ENCODE results near the gene CYBC1. TPM values are rescaled to one million over a fixed set of nuclear protein-coding genes. Genes with fewer than 3 reads are reported as not detected.

The CYBC1 gene
- total RNA-seq, 1 experiment from 2014 or later, result 95.4 TPM

- Histone ChIP-seq H3K36me3 (ENCODE audit: control insufficient read depth in 1 of 2, insufficient read depth in 2 of 2, low read length in 2 of 2) (peaks cover 0 to 5% of the 10 kb centered on the region in 2 experiments; a peak in 1 of 4 replicates), H3K79me2 (ENCODE audit: insufficient read depth, low read length) (peaks cover 15% of the 10 kb centered on the region), H3K9me2 (ENCODE audit: insufficient read depth) (no peaks in the 10 kb centered on the region), H3K27me3 (ENCODE audit: insufficient read depth, low read length) (no peaks in the 10 kb centered on the region), H2AFZ (ENCODE audit: low read depth, low read length, poor library complexity, severe bottlenecking) (no peak overlapping the region), H3K9me3 (ENCODE audit: control insufficient read depth in 1 of 2, insufficient read depth in 1 of 2, low read depth in 1 of 2, low read length in 2 of 2) (no peaks in the 10 kb centered on the region), H3K4me3 (replicated peaks in 1 of 2; ENCODE audit: low read depth in 1 of 2, low read length in 2 of 2) (peak overlapping the region; percentile 70 to 100), H3K4me1 (ENCODE audit: control insufficient read depth in 1 of 2, insufficient read depth in 2 of 2, low read length in 2 of 2) (peaks cover 9 to 19% of the 10 kb centered on the region in 2 experiments), H4K20me1 (ENCODE audit: insufficient read depth) (no peaks in the 10 kb centered on the region), H3K9ac (ENCODE audit: low read length) (peak overlapping the region; percentile 99), H3K27ac (ENCODE audit: low read depth, low read length) (peak overlapping the region; percentile 81), H3K4me2 (ENCODE audit: low read length) (peak overlapping the region; percentile 93)
- ChIA-PET POLR2A (no interaction called here), RAD21 (ENCODE audit: low non-redundant PET in 1 of 2, low total read pairs in 2 of 2, uncharacterized antibody in 2 of 2, unreplicated experiment in 2 of 2) (no interaction called here), CTCF (no interaction called here)
- BruUV-seq (replicated peaks), result TSS peak; percentile 69
- intact Hi-C loops (cut with micrococcal nuclease), result no loop called here
- no peak for ATAC-seq
- DNase-seq (ENCODE audit: low read depth, low spot score), result no peak
- no peak for TF ChIP-seq YY1 (IDR thresholded peaks at IDR 0.05; ENCODE audit: extremely low read depth, insufficient replicate concordance, low read depth, low read length)
- no peak for TF ChIP-seq POLR2AphosphoS5 (IDR thresholded peaks at IDR 0.05; ENCODE audit: low read depth, low read length)
- TF ChIP-seq, protein P1, sequence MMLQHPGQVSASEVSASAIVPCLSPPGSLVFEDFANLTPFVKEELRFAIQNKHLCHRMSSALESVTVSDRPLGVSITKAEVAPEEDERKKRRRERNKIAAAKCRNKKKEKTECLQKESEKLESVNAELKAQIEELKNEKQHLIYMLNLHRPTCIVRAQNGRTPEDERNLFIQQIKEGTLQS (IDR thresholded peaks at IDR 0.05), result no peak
- no peak for TF ChIP-seq JUND (IDR thresholded peaks at IDR 0.05)
- no peak for TF ChIP-seq EGR1 (IDR thresholded peaks at IDR 0.05; ENCODE audit: low read depth)
- TF ChIP-seq CTCF (IDR thresholded peaks at IDR 0.05 in 2 of 3, conservative IDR thresholded peaks at IDR 0.05 in 1 of 3; ENCODE audit: borderline replicate concordance in 1 of 3, insufficient read depth in 1 of 3, low read depth in 2 of 3, low read length in 2 of 3), result no peak
- TF ChIP-seq CBX3 (IDR thresholded peaks at IDR 0.05; ENCODE audit: low read depth), result no peak
- TF ChIP-seq RAD21 (IDR thresholded peaks at IDR 0.05; ENCODE audit: low read depth), result no peak
- TF ChIP-seq ZNF274 (IDR thresholded peaks at IDR 0.05; ENCODE audit: low read depth, low read length), result no peak
- no peak for TF ChIP-seq MAX (IDR thresholded peaks at IDR 0.05)
- no peak for TF ChIP-seq EZH2 (IDR thresholded peaks at IDR 0.05)
- TF ChIP-seq, protein P2, sequence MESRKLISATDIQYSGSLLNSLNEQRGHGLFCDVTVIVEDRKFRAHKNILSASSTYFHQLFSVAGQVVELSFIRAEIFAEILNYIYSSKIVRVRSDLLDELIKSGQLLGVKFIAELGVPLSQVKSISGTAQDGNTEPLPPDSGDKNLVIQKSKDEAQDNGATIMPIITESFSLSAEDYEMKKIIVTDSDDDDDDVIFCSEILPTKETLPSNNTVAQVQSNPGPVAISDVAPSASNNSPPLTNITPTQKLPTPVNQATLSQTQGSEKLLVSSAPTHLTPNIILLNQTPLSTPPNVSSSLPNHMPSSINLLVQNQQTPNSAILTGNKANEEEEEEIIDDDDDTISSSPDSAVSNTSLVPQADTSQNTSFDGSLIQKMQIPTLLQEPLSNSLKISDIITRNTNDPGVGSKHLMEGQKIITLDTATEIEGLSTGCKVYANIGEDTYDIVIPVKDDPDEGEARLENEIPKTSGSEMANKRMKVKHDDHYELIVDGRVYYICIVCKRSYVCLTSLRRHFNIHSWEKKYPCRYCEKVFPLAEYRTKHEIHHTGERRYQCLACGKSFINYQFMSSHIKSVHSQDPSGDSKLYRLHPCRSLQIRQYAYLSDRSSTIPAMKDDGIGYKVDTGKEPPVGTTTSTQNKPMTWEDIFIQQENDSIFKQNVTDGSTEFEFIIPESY (IDR thresholded peaks at IDR 0.05; ENCODE audit: extremely low read depth, insufficient replicate concordance, low read length), result no peak
- TF ChIP-seq CEBPB (IDR thresholded peaks at IDR 0.05; ENCODE audit: low read depth), result no peak
Observed at GRCh38 chr17:82449131-82449882, 1.2 kb downstream of the CYBC1 start.

Data from HCT116 (cell line).